HEK293 (cell line): ENCODE data around the gene LRP1B.

Experiments used
- CTCF ChIP-seq: fragments of 450-650 bp; formaldehyde crosslinking; IDR thresholded peaks from 2 replicates; pipeline ENCODE4 v1.5.1; 2016; ENCODE audit warnings: missing biosample characterization, missing genetic modification characterization
- ELK4 ChIP-seq: IDR thresholded peaks from 2 replicates; pipeline ENCODE4 v1.6.1; 2011; ENCODE audit warnings: mild to moderate bottlenecking, low read depth, low read length, borderline replicate concordance
- IKZF3 ChIP-seq: fragments of 450-650 bp; IDR thresholded peaks from 2 replicates; pipeline ENCODE4 v1.5.0; 2018; ENCODE audit warnings: missing biosample characterization, mild to moderate bottlenecking, missing genetic modification characterization, moderate library complexity
- REST ChIP-seq: fragments of 450-650 bp; formaldehyde crosslinking; IDR thresholded peaks from 2 replicates; pipeline ENCODE4 v1.5.1; 2016; ENCODE audit warnings: missing biosample characterization, missing genetic modification characterization
- YY1 ChIP-seq: fragments of 450-650 bp; formaldehyde crosslinking; IDR thresholded peaks from 2 replicates; pipeline ENCODE4 v1.5.1; 2018; ENCODE audit warnings: missing biosample characterization, missing genetic modification characterization
- ZFP37 ChIP-seq: fragments of 450-650 bp; formaldehyde crosslinking; IDR thresholded peaks from 2 replicates; pipeline ENCODE4 v1.5.1; 2016; ENCODE audit warnings: missing biosample characterization, missing genetic modification characterization
- ZNF184 ChIP-seq: fragments of 450-650 bp; IDR thresholded peaks from 2 replicates; pipeline ENCODE4 v1.5.1; 2018; ENCODE audit warnings: missing biosample characterization, mild to moderate bottlenecking, missing genetic modification characterization

- TF ChIP-seq CTCF (tag by site-specific recombination): no peak
- TF ChIP-seq REST: no peak
- no peak for TF ChIP-seq IKZF3 (tag by site-specific recombination)
- no peak for TF ChIP-seq ELK4
- TF ChIP-seq YY1 (tag by site-specific recombination): no peak
- no peak for TF ChIP-seq ZFP37 (tag by site-specific recombination)
- no peak for TF ChIP-seq ZNF184 (tag by site-specific recombination)
Measured at GRCh38 chr2:141943918-141944317, 186.9 kb downstream of the LRP1B start.
